GM12878 (cell line): ENCODE data around the gene ZNF765. TPM values are rescaled to one million over a fixed set of nuclear protein-coding genes. Genes with fewer than 3 reads are reported as not detected.

Experiments
- ATAC-seq: fragments of 200-7000 bp; cut with Tn5 transposase; 3 replicates; pipeline ENCODE4 v1.9.1; 2020; ENCODE audit warnings: mild to moderate bottlenecking, moderate library complexity
- BruUV-seq: library from RNA; stranded (reverse); fragments of 400-500 nt; replicated peaks from 2 replicates; lab custom pipeline; 2021; lab: Mats Ljungman, UMichigan
- CTCF ChIA-PET: fragments of 300-600 bp; sonication (Branson Sonifier 250); formaldehyde crosslinking; extraction: SDS; loops from one replicate; lab custom pipeline; 2021; ENCODE audit warnings: inconsistent platforms; lab: Yijun Ruan, JAX
- POLR2A ChIA-PET: fragments of 350-600 bp; formaldehyde crosslinking; extraction: SDS; loops from one replicate; lab custom pipeline; 2021; ENCODE audit warnings: inconsistent platforms; lab: Charles Lee
- RAD21 ChIA-PET: fragments of 300-600 bp; sonication (Branson Sonifier 250); formaldehyde crosslinking; loops from one replicate; lab custom pipeline; 2023; ENCODE audit warnings: antibody characterized with exemption; ENCODE audit not compliant: unreplicated experiment; lab: Charles Lee
- SMC1A ChIA-PET: fragments of 300-600 bp; sonication (Branson Sonifier 250); formaldehyde crosslinking; loops from one replicate; lab custom pipeline; 2023; ENCODE audit not compliant: unreplicated experiment, uncharacterized antibody; lab: Charles Lee
- DNase-seq: peaks from one replicate; pipeline ENCODE4 v3.0.0-alpha.2; 2011; ENCODE audit warnings: low read depth, low spot score
- FAIRE-seq: peaks from 3 replicates; lab custom pipeline; 2011; peaks lifted over from hg19 to GRCh38; lab: Jason Lieb, UNC
- H2AFZ ChIP-seq: 2 replicates; pipeline ENCODE4 v1.6.0; 2011; ENCODE audit warnings: low read depth, low read length, control low read depth; ENCODE audit not compliant: control insufficient read depth
- H3K27ac ChIP-seq: 2 replicates; pipeline ENCODE4 v1.5.1; 2011; ENCODE audit warnings: control low read depth; ENCODE audit not compliant: control insufficient read depth, insufficient read depth
- H3K27me3 ChIP-seq, 2 experiments: replicated peaks in 1 of 2; 2 replicates each; pipeline versions ENCODE4 v1.6.0 to v1.6.1; 2011; ENCODE audit warnings: low read length in 1 of 2; ENCODE audit not compliant: control insufficient read depth in 2 of 2, insufficient read depth in 2 of 2
- H3K36me3 ChIP-seq, 2 experiments: 2 replicates each; pipeline ENCODE4 v1.5.1; 2011; ENCODE audit warnings: low read length in 1 of 2; ENCODE audit not compliant: control insufficient read depth in 2 of 2, insufficient read depth in 2 of 2
- H3K4me1 ChIP-seq: 2 replicates; pipeline ENCODE4 v1.6.1; 2011; ENCODE audit warnings: mild to moderate bottlenecking, low read length, moderate library complexity, mixed read lengths; ENCODE audit not compliant: control insufficient read depth, insufficient read depth
- H3K4me2 ChIP-seq: 2 replicates; pipeline ENCODE4 v1.6.0; 2011; ENCODE audit warnings: control low read depth; ENCODE audit not compliant: control insufficient read depth, insufficient read depth
- H3K4me3 ChIP-seq: fragments of 200-600 bp; sonication (generic); 2 replicates; pipeline ENCODE4 v1.5.1; 2016
- H3K79me2 ChIP-seq: 2 replicates; pipeline ENCODE4 v1.6.0; 2011; ENCODE audit warnings: low read length; ENCODE audit not compliant: control insufficient read depth, insufficient read depth
- H3K9ac ChIP-seq: 2 replicates; pipeline ENCODE4 v1.8.0; 2011; ENCODE audit warnings: low read length, control low read depth, mixed read lengths; ENCODE audit not compliant: control insufficient read depth, insufficient read depth
- H3K9me3 ChIP-seq: replicated peaks from 3 replicates; pipeline ENCODE4 v1.5.1; 2011; ENCODE audit warnings: mild to moderate bottlenecking, low read length; ENCODE audit not compliant: control insufficient read depth, insufficient read depth
- H4K20me1 ChIP-seq: 2 replicates; pipeline ENCODE4 v1.6.0; 2011; ENCODE audit not compliant: control insufficient read depth, insufficient read depth
- BCL3 ChIP-seq: IDR thresholded peaks from 2 replicates; pipeline ENCODE4 v1.6.1; 2011; ENCODE audit warnings: borderline replicate concordance, low read depth, mild to moderate bottlenecking, moderate library complexity, low read length; ENCODE audit not compliant: insufficient read depth, poor library complexity, severe bottlenecking
- GATAD2B ChIP-seq: fragments of 450-650 bp; conservative IDR thresholded peaks from 2 replicates; pipeline ENCODE4 v1.6.1; 2017; ENCODE audit warnings: low read depth, mild to moderate bottlenecking, moderate library complexity
- KDM1A ChIP-seq: fragments of 200-600 bp; sonication (generic); IDR thresholded peaks from 2 replicates; pipeline ENCODE4 v1.6.1; 2016; ENCODE audit warnings: borderline replicate concordance
- MYB ChIP-seq: fragments of 150-350 bp; IDR thresholded peaks from 2 replicates; pipeline ENCODE4 v1.6.1; 2014; ENCODE audit warnings: mild to moderate bottlenecking, low read depth, low read length, borderline replicate concordance
- NBN ChIP-seq: fragments of 450-650 bp; IDR thresholded peaks from 2 replicates; pipeline ENCODE4 v1.6.1; 2016
- NR2C2 ChIP-seq: IDR thresholded peaks from 2 replicates; pipeline ENCODE4 v1.6.1; 2011; ENCODE audit warnings: borderline replicate concordance, low read depth; ENCODE audit not compliant: control insufficient read depth, insufficient read length
- NRF1 ChIP-seq: conservative IDR thresholded peaks from 2 replicates; pipeline ENCODE4 v1.6.1; 2011; ENCODE audit warnings: mild to moderate bottlenecking, low read depth, low read length, improper control_type of control experiment
- POU2F2 ChIP-seq: IDR thresholded peaks from 3 replicates; pipeline ENCODE4 v1.6.1; 2011; ENCODE audit warnings: low read depth, mild to moderate bottlenecking, low read length, borderline replicate concordance
- SIN3A ChIP-seq: IDR thresholded peaks from 2 replicates; pipeline ENCODE4 v1.6.1; 2012; ENCODE audit warnings: low read depth, low read length, improper control_type of control experiment
- SKIL ChIP-seq: fragments of 450-650 bp; IDR thresholded peaks from 2 replicates; pipeline ENCODE4 v1.6.1; 2017; ENCODE audit warnings: mild to moderate bottlenecking, low read depth, inconsistent platforms; ENCODE audit not compliant: poor library complexity, severe bottlenecking
- SPI1 ChIP-seq: IDR thresholded peaks from 2 replicates; pipeline ENCODE4 v1.6.1; 2011; ENCODE audit warnings: low read depth, mild to moderate bottlenecking, low read length, moderate library complexity, borderline replicate concordance; ENCODE audit not compliant: insufficient read depth
- TCF7 ChIP-seq: IDR thresholded peaks from 2 replicates; pipeline ENCODE4 v1.6.1; 2014; ENCODE audit warnings: antibody characterized with exemption, borderline replicate concordance
- ZNF592 ChIP-seq: fragments of 450-650 bp; IDR thresholded peaks from 2 replicates; pipeline ENCODE4 v1.6.1; 2017; ENCODE audit warnings: mild to moderate bottlenecking, moderate library complexity
- WGBS: methylation state at CpG from one replicate; pipeline ENCODE4 v1.1.6; 2016; ENCODE audit warnings: low lambda C conversion rate; ENCODE audit not compliant: insufficient replicate concordance, insufficient coverage; ENCODE audit errors: missing lambda C conversion rate; 5-methylcytosine and 5-hydroxymethylcytosine counted together
- in situ Hi-C: fragments of 300-500 bp; cut with MboI; formaldehyde crosslinking; loops from 9 replicates; pipeline ENCODE4 v1.14.3; 2018; ENCODE audit warnings: mixed read lengths
- intact Hi-C: fragments of 100-400 bp; cut with micrococcal nuclease; formaldehyde crosslinking; loops from one replicate; pipeline ENCODE4 v1.14.2; 2022; ENCODE audit not compliant: unreplicated experiment
- polyA plus RNA-seq, 11 experiments: library from polyadenylated mRNA; depleted of rRNA in 4 of 11; unstranded in 6 of 11; stranded (reverse) in 5 of 11; fragments of >200 nt; fragmentation: Nextera tagmentation in 4 of 11; fragmentation: Illumina TruSeq in 1 of 11; extraction: Ambion mirVana in 4 of 11; extraction: Trizol in 1 of 11; gene quantifications; 1 replicate in 1 of 11; 2 replicates in 10 of 11; pipeline versions ENCODE4 v1.2.1 to v1.2.3, GENCODE V29; 2011 to 2016; ENCODE audit warnings: inconsistent platforms in 2 of 11, missing spikeins in 2 of 11, low read depth in 1 of 11
- total RNA-seq, 4 experiments: library from RNA; depleted of rRNA in 3 of 4; stranded (reverse); fragments of >200 nt in 3 of 4; fragmentation: Illumina TruSeq in 1 of 4; extraction: Trizol in 1 of 4; gene quantifications; 2 replicates each; pipeline versions ENCODE4 v1.2.1 to v1.2.3, GENCODE V29; 2013 to 2021

The ZNF765 gene
- total and polyA plus RNA-seq, 10 of the 15 experiments (the other 5 are each of a cell fraction or from before 2014, with no cell fraction given): 2.9 to 12.7 (median 7.0) TPM

GRCh38 chr19:53455828-53456227 lies 60.9 kb downstream of the ZNF765 start:
- Histone ChIP-seq H3K27ac (no peak overlapping the region), H3K27me3 (no peaks in the 10 kb centered on the region), H2AFZ (no peak overlapping the region), H3K79me2 (no peaks in the 10 kb centered on the region), H3K36me3 (peaks cover 1 to 25% of the 10 kb centered on the region in 2 experiments), H3K9ac (no peak overlapping the region), H3K4me1 (no peaks in the 10 kb centered on the region), H4K20me1 (no peaks in the 10 kb centered on the region), H3K9me3 (peaks cover 42% of the 10 kb centered on the region), H3K4me2 (no peak overlapping the region), H3K4me3 (no peak overlapping the region)
- in situ Hi-C loops: no loop called here
- no TSS peak for BruUV-seq
- DNase-seq (no peak), FAIRE-seq (no peak), ATAC-seq (no peak)
- ChIA-PET POLR2A (no interaction called here), CTCF (no interaction called here), RAD21 (no interaction called here), SMC1A (no interaction called here)
- 97% methylated on average over 9 of the region's 9 CpGs for WGBS
- intact Hi-C loops: no loop called here
- no peak for TF ChIP-seq SIN3A
- no peak for TF ChIP-seq ZNF592
- TF ChIP-seq SKIL: no peak
- TF ChIP-seq NR2C2: no peak
- no peak for TF ChIP-seq TCF7
- no peak for TF ChIP-seq GATAD2B
- TF ChIP-seq POU2F2: no peak
- no peak for TF ChIP-seq KDM1A
- TF ChIP-seq SPI1: no peak
- no peak for TF ChIP-seq NBN
- TF ChIP-seq NRF1: no peak
- no peak for TF ChIP-seq BCL3
- TF ChIP-seq MYB: no peak
